HG02938 (cell line): ENCODE measurements around the gene POLN.
"Not testable (repeated sequence)": the region's sequence is repeated elsewhere in the genome, so short reads cannot be mapped to it uniquely, and the experiment has no call there.

ENCODE experiments used
- ATAC-seq: cut with Tn5 transposase; IDR thresholded peaks from one replicate; pipeline ENCODE4 v1.9.1; 2021; ENCODE audit warnings: mild to moderate bottlenecking, moderate library complexity; ENCODE audit not compliant: unreplicated experiment

POLN gene

GRCh38 chr4:2222838-2223237 lies 19.1 kb downstream of the POLN start:
- no peak for ATAC-seq

GRCh38 chr4:2221378-2221777 lies 20.5 kb downstream of the POLN start:
- ATAC-seq, result not testable (repeated sequence)

- no peak for ATAC-seq
These were observed 21.8 kb downstream of the POLN start for GRCh38 chr4:2220016-2220630.

- no peak for ATAC-seq
These were observed 22.6 kb downstream of the POLN start for GRCh38 chr4:2219233-2219760.

GRCh38 chr4:2218436-2218835 lies 23.5 kb downstream of the POLN start:
- no peak for ATAC-seq

GRCh38 chr4:2217726-2218125 lies 24.2 kb downstream of the POLN start:
- ATAC-seq, result no peak

GRCh38 chr4:2212831-2213230 lies 29.1 kb downstream of the POLN start:
- ATAC-seq, result no peak

GRCh38 chr4:2202789-2203188 lies 39.1 kb downstream of the POLN start:
- not testable (repeated sequence) for ATAC-seq

- no peak for ATAC-seq
These were observed 47.4 kb downstream of the POLN start for GRCh38 chr4:2194496-2194895.

GRCh38 chr4:2193326-2193725 lies 48.6 kb downstream of the POLN start:
- no peak for ATAC-seq

GRCh38 chr4:2186865-2187172 lies 55.1 kb downstream of the POLN start:
- ATAC-seq, result no peak

- no peak for ATAC-seq
These were observed 55.6 kb downstream of the POLN start for GRCh38 chr4:2186133-2186864.

GRCh38 chr4:2183394-2183793 lies 58.5 kb downstream of the POLN start:
- no peak for ATAC-seq

- no peak for ATAC-seq
These were observed 58.9 kb downstream of the POLN start for GRCh38 chr4:2182994-2183393.

GRCh38 chr4:2180410-2180809 lies 61.5 kb downstream of the POLN start:
- ATAC-seq, result no peak

- no peak for ATAC-seq
These were observed 62.2 kb downstream of the POLN start for GRCh38 chr4:2179717-2180116.

GRCh38 chr4:2178986-2179385 lies 62.9 kb downstream of the POLN start:
- ATAC-seq, result no peak

GRCh38 chr4:2177443-2178093 lies 64.4 kb downstream of the POLN start:
- ATAC-seq, result no peak

- no peak for ATAC-seq
These were observed 65.8 kb downstream of the POLN start for GRCh38 chr4:2175990-2176698.

- no peak for ATAC-seq
These were observed 67.9 kb downstream of the POLN start for GRCh38 chr4:2174061-2174460.

- no peak for ATAC-seq
These were observed 69.2 kb downstream of the POLN start for GRCh38 chr4:2172627-2173231.
